PFSK-1 (cell line): Measurements from ENCODE around the gene CEP350.

Experiments
- SIN3A ChIP-seq: IDR thresholded peaks from 2 replicates; pipeline ENCODE4 v1.6.1; 2012; ENCODE audit warnings: mild to moderate bottlenecking, low read length, moderate library complexity, borderline replicate concordance; ENCODE audit not compliant: insufficient read depth
- TAF1 ChIP-seq: IDR thresholded peaks from 2 replicates; pipeline ENCODE4 v1.6.1; 2012; ENCODE audit warnings: low read length, control low read depth, borderline replicate concordance; ENCODE audit not compliant: insufficient read depth

- TF ChIP-seq TAF1: no peak
- no peak for TF ChIP-seq SIN3A
Measured at GRCh38 chr1:180042988-180043622, 88.5 kb downstream of the CEP350 start.
